ENCODE results near the gene ANKRD11.
"Not testable (repeated sequence)": the region's sequence is repeated elsewhere in the genome, so short reads cannot be mapped to it uniquely, and the experiment has no call there.

The ANKRD11 gene

GRCh38 chr16:89393738-89394406 lies 96.5 kb downstream of the ANKRD11 start:
- Histone ChIP-seq H3K4me3 (ENCODE audit: low read length) (no peak overlapping the region), H3K9me3 (ENCODE audit: insufficient read depth, low read depth, low read length) (no peaks in the 10 kb centered on the region), H3K27ac (ENCODE audit: low read length) (no peak overlapping the region), H3K27me3 (ENCODE audit: insufficient read depth, low read length) (no peaks in the 10 kb centered on the region), H3K9ac (ENCODE audit: low read depth, low read length) (no peak overlapping the region), H3K4me1 (ENCODE audit: insufficient read depth, low read length) (peaks cover 44% of the 10 kb centered on the region), H3K36me3 (ENCODE audit: insufficient read depth, low read depth, low read length) (no peaks in the 10 kb centered on the region)

- Histone ChIP-seq H3K9ac (ENCODE audit: low read depth, low read length) (peak overlapping the region; percentile 56; the same call in 1 of the 2 replicates), H3K27me3 (ENCODE audit: insufficient read depth, low read length) (no peaks in the 10 kb centered on the region), H3K9me3 (ENCODE audit: insufficient read depth, low read depth, low read length) (no peaks in the 10 kb centered on the region), H3K36me3 (ENCODE audit: insufficient read depth, low read depth, low read length) (no peaks in the 10 kb centered on the region), H3K4me3 (ENCODE audit: low read length) (peak overlapping the region; percentile 24; the same call in 1 of the 2 replicates), H3K4me1 (ENCODE audit: insufficient read depth, low read length) (peaks cover 47% of the 10 kb centered on the region), H3K27ac (ENCODE audit: low read length) (peak overlapping the region; percentile 85)
These were observed 97.3 kb downstream of the ANKRD11 start for GRCh38 chr16:89392881-89393737.

DNA sequence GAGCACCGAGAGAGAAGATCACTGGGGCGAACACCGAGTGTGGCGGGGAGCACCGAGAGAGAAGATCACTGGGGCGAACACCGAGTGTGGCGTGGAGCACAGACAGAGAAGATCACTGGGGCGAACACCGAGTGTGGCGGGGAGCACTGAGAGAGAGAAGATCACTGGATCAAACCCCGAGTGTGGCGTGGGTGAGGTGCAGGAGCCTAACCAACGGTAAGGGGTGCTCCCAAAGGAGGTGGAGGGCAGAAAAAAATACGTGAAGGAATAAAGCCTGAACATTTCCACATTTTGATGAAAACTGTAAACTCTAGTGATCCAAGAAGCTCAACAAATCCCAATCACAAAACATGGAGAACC lies 100.2 kb downstream of the ANKRD11 start:
- peaks cover 37% of the 10 kb centered on the region for H3K4me1 ChIP-seq (ENCODE audit: insufficient read depth, low read length)
- not testable (repeated sequence) for H3K36me3 ChIP-seq (ENCODE audit: insufficient read depth, low read depth, low read length); H3K4me3 ChIP-seq (ENCODE audit: low read length); H3K27me3 ChIP-seq (ENCODE audit: insufficient read depth, low read length); H3K27ac ChIP-seq (ENCODE audit: low read length); H3K9me3 ChIP-seq (ENCODE audit: insufficient read depth, low read depth, low read length); H3K9ac ChIP-seq (ENCODE audit: low read depth, low read length)

DNA sequence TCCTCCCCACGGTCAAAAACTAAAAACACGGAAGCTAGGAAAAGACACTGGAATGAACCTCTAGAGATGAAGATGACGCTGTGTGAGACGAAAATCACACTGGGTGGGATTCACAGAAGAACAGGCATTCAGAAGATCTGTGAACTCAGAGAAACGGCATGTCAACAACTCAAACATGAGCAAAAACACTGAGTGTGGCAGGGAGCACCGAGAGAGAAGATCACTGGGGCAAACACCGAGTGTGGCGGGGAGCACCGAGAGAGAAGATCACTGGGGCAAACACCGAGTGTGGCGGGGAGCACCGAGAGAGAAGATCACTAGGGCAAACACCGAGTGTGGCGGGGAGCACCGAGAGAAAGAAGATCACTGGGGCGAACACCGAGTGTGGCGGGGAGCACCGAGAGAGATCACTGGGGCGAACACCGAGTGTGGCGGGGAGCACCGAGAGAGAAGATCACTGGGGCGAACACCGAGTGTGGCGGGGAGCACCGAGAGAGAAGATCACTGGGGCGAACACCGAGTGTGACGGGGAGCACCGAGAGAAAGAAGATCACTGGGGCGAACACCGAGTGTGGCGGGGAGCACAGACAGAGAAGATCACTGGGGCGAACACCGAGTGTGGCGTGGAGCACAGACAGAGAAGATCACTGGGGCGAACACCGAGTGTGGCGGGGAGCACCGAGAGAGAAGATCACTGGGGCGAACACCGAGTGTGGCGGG lies 100.7 kb downstream of the ANKRD11 start:
- not testable (repeated sequence) for H3K4me3 ChIP-seq (ENCODE audit: low read length); H3K9me3 ChIP-seq (ENCODE audit: insufficient read depth, low read depth, low read length); H3K27ac ChIP-seq (ENCODE audit: low read length); H3K36me3 ChIP-seq (ENCODE audit: insufficient read depth, low read depth, low read length); H3K9ac ChIP-seq (ENCODE audit: low read depth, low read length); H3K27me3 ChIP-seq (ENCODE audit: insufficient read depth, low read length)
- H3K4me1 ChIP-seq (ENCODE audit: insufficient read depth, low read length) = peaks cover 32% of the 10 kb centered on the region

GRCh38 chr16:89388536-89388935 lies 101.8 kb downstream of the ANKRD11 start:
- Histone ChIP-seq H3K36me3 (ENCODE audit: insufficient read depth, low read depth, low read length) (no peaks in the 10 kb centered on the region), H3K4me3 (ENCODE audit: low read length) (no peak overlapping the region), H3K9ac (ENCODE audit: low read depth, low read length) (no peak overlapping the region), H3K4me1 (ENCODE audit: insufficient read depth, low read length) (peaks cover 26% of the 10 kb centered on the region), H3K27me3 (ENCODE audit: insufficient read depth, low read length) (no peaks in the 10 kb centered on the region), H3K27ac (ENCODE audit: low read length) (no peak overlapping the region), H3K9me3 (ENCODE audit: insufficient read depth, low read depth, low read length) (no peaks in the 10 kb centered on the region)

DNA sequence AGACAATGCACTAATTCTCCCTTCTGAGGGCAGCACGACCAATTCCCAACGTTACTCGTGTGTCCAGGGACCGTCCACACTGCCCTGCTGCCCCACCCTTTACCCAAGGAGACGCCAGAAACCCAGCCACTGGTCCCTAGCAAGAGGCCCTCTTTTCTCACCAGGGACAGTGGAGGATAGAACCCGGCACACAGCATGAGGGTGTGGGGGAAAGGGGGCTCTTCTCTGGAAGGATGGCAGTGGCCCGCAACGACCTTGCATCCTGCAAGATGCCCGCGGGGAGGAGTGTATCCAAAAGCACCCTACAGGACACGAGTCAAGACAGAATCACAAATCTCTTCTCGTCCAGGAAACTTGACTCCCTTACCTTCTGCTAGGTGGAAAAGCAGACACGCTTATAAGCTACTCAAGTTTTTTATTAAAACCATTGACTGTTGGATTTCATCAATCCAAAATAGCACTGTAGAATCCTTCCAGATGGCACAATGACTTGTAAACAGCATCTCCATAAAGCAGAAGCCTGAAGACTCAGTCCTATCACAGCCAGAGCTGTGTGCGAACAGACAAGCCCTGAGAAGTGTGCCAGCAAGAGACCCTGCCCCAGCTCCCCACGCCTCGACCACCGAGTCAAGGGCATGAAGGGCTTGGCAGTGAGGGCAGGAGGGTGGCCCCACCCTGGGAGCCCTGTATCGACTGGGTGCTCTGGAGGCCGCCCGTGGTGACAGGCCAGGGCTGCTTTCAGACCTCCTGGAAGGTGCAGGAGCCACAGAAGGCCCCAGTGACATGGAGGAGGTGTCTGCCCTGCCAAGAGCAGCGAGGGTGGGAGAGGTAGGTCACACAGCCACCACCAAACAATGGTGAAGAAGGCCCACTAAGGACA lies 103.8 kb downstream of the ANKRD11 start:
- Histone ChIP-seq H3K27ac (ENCODE audit: low read length) (no peak overlapping the region), H3K9me3 (ENCODE audit: insufficient read depth, low read depth, low read length) (no peaks in the 10 kb centered on the region), H3K4me1 (ENCODE audit: insufficient read depth, low read length) (peaks cover 17% of the 10 kb centered on the region)

DNA sequence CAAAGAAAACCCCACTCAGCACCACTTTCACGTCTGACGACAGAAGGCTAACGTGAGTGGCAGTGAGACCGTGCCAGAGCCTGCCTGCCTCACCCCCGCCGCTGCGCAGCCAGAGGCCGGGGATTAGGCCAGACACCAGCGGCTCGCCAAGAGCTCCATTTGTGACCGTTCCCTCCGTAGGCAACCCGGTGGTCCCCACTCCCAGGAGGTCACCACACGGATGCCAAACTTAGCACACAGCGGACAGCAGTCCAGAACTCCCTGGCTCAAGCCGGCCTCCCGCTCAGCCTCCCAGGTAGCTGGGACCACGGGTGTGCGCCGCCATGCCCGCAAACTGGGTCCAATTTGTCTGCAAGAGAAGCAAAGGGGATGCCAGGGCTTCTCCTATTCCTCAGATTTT lies 104.6 kb downstream of the ANKRD11 start:
- Histone ChIP-seq H3K9me3 (ENCODE audit: insufficient read depth, low read depth, low read length) (no peaks in the 10 kb centered on the region), H3K36me3 (ENCODE audit: insufficient read depth, low read depth, low read length) (no peaks in the 10 kb centered on the region), H3K27me3 (ENCODE audit: insufficient read depth, low read length) (no peaks in the 10 kb centered on the region)

More for the DNA sequence above, 103.8 kb downstream of the ANKRD11 start:
- no peaks in the 10 kb centered on the region for H3K36me3 ChIP-seq (ENCODE audit: insufficient read depth, low read depth, low read length)
- no peaks in the 10 kb centered on the region for H3K27me3 ChIP-seq (ENCODE audit: insufficient read depth, low read length)
- no peak overlapping the region for H3K9ac ChIP-seq (ENCODE audit: low read depth, low read length)
- no peak overlapping the region for H3K4me3 ChIP-seq (ENCODE audit: low read length)

DNA sequence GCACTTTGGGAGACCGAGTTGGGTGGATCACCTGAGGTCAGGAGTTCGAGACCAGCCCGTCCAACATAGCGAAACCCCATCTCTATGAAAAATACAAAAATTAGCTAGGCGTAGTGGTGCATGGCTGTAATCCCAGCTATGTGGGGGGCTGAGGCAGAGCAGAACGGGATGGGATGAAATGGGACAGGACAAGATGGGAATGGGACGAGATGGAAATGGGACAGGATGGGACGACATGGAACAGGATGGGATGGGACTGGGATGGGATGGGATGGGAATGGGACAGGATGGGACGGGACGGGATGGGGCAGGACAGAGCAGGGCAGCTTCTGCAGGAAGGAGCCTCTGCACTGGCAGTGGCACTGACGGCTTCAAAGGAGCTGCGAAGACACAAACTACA lies 106.1 kb downstream of the ANKRD11 start:
- no peak overlapping the region for H3K27ac ChIP-seq (ENCODE audit: low read length)
- peaks cover 13% of the 10 kb centered on the region for H3K4me1 ChIP-seq (ENCODE audit: insufficient read depth, low read length)
- H3K9me3 ChIP-seq (ENCODE audit: insufficient read depth, low read depth, low read length) = no peaks in the 10 kb centered on the region
- no peak overlapping the region for H3K9ac ChIP-seq (ENCODE audit: low read depth, low read length)
- H3K27me3 ChIP-seq (ENCODE audit: insufficient read depth, low read length) = no peaks in the 10 kb centered on the region
- H3K4me3 ChIP-seq (ENCODE audit: low read length) = no peak overlapping the region
- no peaks in the 10 kb centered on the region for H3K36me3 ChIP-seq (ENCODE audit: insufficient read depth, low read depth, low read length)

More for the DNA sequence above, 104.6 kb downstream of the ANKRD11 start:
- Histone ChIP-seq H3K9ac (ENCODE audit: low read depth, low read length) (no peak overlapping the region), H3K27ac (ENCODE audit: low read length) (no peak overlapping the region), H3K4me3 (ENCODE audit: low read length) (no peak overlapping the region), H3K4me1 (ENCODE audit: insufficient read depth, low read length) (peaks cover 13% of the 10 kb centered on the region)

DNA sequence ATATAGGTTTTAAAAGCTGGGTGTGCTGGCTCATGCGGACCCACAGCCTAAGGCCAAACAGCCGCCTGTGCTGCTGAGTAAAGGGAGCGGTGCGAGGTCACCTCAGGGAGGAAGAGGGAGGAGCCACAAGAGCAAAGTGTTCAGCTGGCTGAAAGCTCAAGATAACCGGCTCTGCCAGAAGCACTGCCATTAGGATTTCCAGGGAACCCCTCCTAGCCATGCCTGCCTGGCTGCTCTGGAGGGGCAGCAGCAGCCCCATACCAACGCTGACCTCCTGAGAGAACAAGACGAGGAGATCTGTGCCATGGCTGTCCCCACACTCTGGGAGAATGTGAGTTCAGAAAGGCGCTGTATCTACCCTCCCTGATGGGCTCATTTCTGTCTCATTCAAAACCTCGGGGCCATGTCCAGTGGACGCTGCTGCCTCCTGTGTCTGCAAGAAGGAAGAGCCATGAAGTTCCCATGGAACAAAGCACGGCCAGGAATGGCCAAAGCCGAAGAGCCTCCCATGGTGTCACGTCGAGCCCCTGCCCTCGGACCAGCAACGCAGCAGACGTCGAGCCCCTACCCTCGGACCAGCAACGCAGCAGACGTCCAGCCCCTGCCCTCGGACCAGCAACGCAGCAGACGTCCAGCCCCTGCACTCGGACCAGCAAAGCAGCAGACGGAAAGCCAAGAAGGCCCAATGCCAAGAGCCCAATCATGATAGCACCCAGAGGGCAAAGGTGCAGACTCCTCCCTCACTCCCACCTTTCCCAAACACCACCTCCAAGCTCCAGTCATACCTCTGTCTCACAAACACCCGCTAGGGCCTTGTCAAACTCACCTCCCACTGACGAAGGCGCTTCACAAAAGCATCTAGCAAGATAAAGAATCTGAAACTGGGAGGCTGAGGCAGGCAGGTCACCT lies 107.0 kb downstream of the ANKRD11 start:
- peaks cover 11% of the 10 kb centered on the region for H3K4me1 ChIP-seq (ENCODE audit: insufficient read depth, low read length)
- H3K36me3 ChIP-seq (ENCODE audit: insufficient read depth, low read depth, low read length) = no peaks in the 10 kb centered on the region
- H3K4me3 ChIP-seq (ENCODE audit: low read length) = no peak overlapping the region; the same call in 1 of the 2 replicates
- no peaks in the 10 kb centered on the region for H3K27me3 ChIP-seq (ENCODE audit: insufficient read depth, low read length)
- H3K9me3 ChIP-seq (ENCODE audit: insufficient read depth, low read depth, low read length) = no peaks in the 10 kb centered on the region
- no peak overlapping the region for H3K9ac ChIP-seq (ENCODE audit: low read depth, low read length)
- H3K27ac ChIP-seq (ENCODE audit: low read length) = no peak overlapping the region

DNA sequence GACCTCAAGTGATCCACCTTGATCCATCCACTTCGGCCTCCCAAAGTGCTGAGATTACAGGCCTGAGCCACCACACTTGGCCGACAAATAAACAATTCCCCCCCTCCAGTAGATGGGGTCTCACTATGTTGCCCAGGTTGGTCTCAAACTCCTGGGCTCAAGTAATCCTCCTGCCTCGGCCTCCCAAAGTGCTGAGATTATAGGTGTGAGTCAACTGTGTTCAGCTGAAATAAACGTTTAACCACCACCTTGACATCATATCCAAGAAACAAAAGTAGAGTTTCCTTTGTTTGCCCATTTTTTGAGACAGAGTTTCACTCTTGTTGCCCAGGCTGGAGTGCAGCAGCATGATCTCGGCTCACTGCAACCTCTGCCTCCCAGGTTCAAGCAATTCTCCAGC lies 107.8 kb downstream of the ANKRD11 start:
- not testable (repeated sequence) for H3K27me3 ChIP-seq (ENCODE audit: insufficient read depth, low read length); H3K9me3 ChIP-seq (ENCODE audit: insufficient read depth, low read depth, low read length); H3K4me3 ChIP-seq (ENCODE audit: low read length); H3K27ac ChIP-seq (ENCODE audit: low read length); H3K9ac ChIP-seq (ENCODE audit: low read depth, low read length); H3K36me3 ChIP-seq (ENCODE audit: insufficient read depth, low read depth, low read length)
- H3K4me1 ChIP-seq (ENCODE audit: insufficient read depth, low read length) = peaks cover 11% of the 10 kb centered on the region
